Muscle layer of duodenum (tissue), 2 donors: Measurements from ENCODE around the gene RHOF.
"Not testable (repeated sequence)": the region's sequence is repeated elsewhere in the genome, so short reads cannot be mapped to it uniquely, and the experiment has no call there.

Source experiments
- H3K27ac ChIP-seq: one replicate; pipeline ENCODE4 v1.7.0; 2013; ENCODE audit warnings: mild to moderate bottlenecking, low read length
- H3K27me3 ChIP-seq: one replicate; pipeline ENCODE4 v1.7.0; 2013; ENCODE audit warnings: low read depth, mild to moderate bottlenecking, control low read depth, low read length
- H3K36me3 ChIP-seq, 2 donors: one replicate each; pipeline ENCODE4 v1.7.0; 2013; ENCODE audit warnings: low read length in 2 of 2, control low read depth in 1 of 2, mild to moderate bottlenecking in 1 of 2; ENCODE audit not compliant: insufficient read depth in 2 of 2, control insufficient read depth in 1 of 2
- H3K4me1 ChIP-seq, 2 donors: one replicate each; pipeline ENCODE4 v1.7.0; 2013; ENCODE audit warnings: low read length in 2 of 2, mild to moderate bottlenecking in 2 of 2, control low read depth in 1 of 2, moderate library complexity in 1 of 2; ENCODE audit not compliant: insufficient read depth in 2 of 2, control insufficient read depth in 1 of 2
- H3K4me3 ChIP-seq, 2 donors: one replicate each; pipeline ENCODE4 v1.7.0; 2013; ENCODE audit warnings: low read length in 2 of 2, low read depth in 1 of 2, mild to moderate bottlenecking in 1 of 2
- H3K9me3 ChIP-seq, 2 donors: one replicate each; pipeline ENCODE4 v1.7.0; 2013; ENCODE audit warnings: low read length in 2 of 2, control low read depth in 1 of 2, mild to moderate bottlenecking in 1 of 2; ENCODE audit not compliant: control insufficient read depth in 1 of 2
- donor health status: healthy.

RHOF gene

DNA sequence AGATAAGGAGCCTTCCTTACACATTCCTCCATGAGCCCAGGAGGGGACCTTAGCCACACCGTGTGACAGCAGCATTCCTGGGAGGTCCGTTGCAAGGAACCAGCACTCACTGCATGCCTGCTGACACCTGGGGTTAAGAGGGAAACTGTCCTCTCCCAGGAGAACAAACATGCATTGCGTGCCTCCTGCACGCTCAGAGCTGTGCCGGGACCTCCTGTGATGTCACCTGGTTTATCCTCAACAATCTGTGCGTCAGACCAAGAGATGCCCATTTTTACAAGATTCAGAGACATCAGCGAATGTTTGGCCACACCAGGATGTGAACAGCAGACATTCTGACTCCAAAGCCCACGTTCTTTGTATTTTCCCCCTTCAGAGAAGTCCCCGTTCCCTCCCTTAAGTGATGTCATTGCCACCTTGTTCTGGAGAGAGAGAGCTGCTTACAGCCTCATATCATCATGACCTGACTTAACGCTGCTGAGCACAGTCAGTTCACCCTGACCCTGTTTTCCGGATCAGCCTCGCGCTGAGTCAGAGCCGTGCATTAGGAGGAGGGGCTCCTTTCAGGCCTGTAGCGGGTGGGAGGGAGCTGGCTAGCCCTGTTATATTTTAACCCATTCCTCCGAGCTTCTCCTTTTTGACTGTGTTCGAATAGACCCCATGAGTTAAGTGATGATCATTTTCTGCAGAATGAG is 44.8 kb downstream of the RHOF start:
- peaks cover 0 to 14% of the 10 kb centered on the region in 2 donors for H3K36me3 ChIP-seq
- H3K27ac ChIP-seq = no peak overlapping the region
- no peaks in the 10 kb centered on the region for H3K4me1 ChIP-seq

DNA sequence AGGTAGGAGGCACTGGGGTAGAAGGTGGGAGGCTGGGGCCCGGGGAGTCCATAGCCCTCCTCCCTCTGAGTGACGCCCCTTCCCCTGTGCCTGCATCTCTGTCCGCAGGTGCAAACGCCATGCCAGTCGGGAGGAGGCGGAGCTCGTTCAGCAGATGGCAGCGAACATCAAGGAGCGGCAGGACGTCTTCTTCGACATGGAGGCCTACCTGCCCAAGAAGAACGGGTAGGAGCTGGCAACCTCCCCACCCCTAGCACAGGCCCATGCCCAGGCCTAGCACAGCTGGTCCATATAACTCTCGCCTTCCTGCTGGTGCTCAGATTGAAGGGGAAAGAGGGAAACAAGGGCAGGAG is 45.3 kb downstream of the RHOF start:
- no peak overlapping the region for H3K27ac ChIP-seq
- no peak overlapping the region for H3K4me3 ChIP-seq
- H3K4me1 ChIP-seq = no peaks in the 10 kb centered on the region
- H3K27me3 ChIP-seq = no peaks in the 10 kb centered on the region
- no peaks in the 10 kb centered on the region for H3K9me3 ChIP-seq
- peaks cover 0 to 14% of the 10 kb centered on the region in 2 donors for H3K36me3 ChIP-seq

More for the DNA sequence above, 44.8 kb downstream of the RHOF start:
- Histone ChIP-seq H3K9me3 (no peaks in the 10 kb centered on the region), H3K4me3 (no peak overlapping the region), H3K27me3 (no peaks in the 10 kb centered on the region)

DNA sequence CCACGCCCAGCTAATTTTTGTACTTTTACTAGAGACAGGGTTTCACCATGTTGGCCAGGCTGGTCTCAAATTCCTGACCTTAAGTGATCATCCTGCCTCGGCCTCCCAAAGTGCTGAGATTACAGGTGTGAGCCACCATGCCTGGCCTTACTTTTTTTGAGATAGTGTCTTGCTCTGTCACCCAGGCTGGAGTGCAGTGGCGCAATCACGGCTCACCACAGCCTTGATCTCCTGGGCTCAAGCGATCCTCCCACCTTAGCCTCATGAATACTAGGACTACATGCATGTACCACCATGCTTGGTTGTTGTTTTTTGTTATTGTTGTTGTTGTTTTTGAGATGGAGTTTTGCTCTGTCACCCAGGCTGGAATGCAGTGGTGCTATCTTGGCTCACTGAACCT is 47.9 kb downstream of the RHOF start:
- not testable (repeated sequence) for H3K4me3 ChIP-seq, H3K27me3 ChIP-seq, H3K4me1 ChIP-seq, H3K27ac ChIP-seq, H3K9me3 ChIP-seq
- H3K36me3 ChIP-seq = peaks cover 0 to 11% of the 10 kb centered on the region in 2 donors

DNA sequence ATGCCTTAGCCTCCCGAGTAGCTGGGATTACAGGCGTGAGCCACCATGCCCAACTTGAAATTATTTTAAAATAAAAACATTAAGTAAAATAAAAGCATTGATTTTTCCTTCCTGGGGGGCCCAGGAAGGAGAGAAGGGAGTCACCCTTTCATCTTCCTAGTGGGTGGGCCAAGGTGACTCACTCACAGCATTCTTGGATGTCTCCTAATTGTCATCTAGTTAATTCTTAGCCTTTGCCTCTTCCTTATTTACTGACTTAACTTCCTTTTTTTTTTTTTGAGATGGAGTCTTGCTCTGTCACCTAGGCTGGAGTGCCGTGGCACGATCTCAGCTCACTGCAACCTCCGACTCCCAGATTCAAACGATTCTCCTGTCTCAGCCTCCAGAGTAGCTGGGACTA is 51.7 kb downstream of the RHOF start:
- Histone ChIP-seq H3K4me3 (no peak overlapping the region), H3K27ac (no peak overlapping the region), H3K36me3 (peaks cover 0 to 5% of the 10 kb centered on the region in 2 donors), H3K9me3 (no peaks in the 10 kb centered on the region), H3K27me3 (no peaks in the 10 kb centered on the region), H3K4me1 (no peaks in the 10 kb centered on the region)

DNA sequence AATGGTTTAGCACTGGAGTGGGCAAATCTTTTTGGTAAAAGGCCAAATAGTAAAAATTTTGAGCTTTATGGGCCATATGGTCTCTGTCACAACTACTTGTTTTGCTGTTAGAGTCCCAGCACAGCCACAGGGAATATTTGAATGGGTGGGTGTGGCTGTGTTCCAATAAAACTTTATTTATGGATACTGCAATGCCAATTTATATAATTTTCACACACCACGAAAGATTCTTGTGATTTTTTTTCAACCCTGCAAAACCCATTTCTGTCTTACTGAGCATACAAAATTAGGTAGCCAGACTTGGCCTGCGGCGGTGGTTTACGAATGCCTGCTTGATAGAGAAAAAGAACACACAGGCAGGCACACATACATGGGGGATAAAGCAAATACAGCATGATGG is 52.6 kb downstream of the RHOF start:
- peaks cover 0 to 5% of the 10 kb centered on the region in 2 donors for H3K36me3 ChIP-seq
- no peak overlapping the region for H3K4me3 ChIP-seq
- H3K27me3 ChIP-seq = no peaks in the 10 kb centered on the region
- no peaks in the 10 kb centered on the region for H3K9me3 ChIP-seq
- H3K27ac ChIP-seq = no peak overlapping the region
- H3K4me1 ChIP-seq = no peaks in the 10 kb centered on the region

DNA sequence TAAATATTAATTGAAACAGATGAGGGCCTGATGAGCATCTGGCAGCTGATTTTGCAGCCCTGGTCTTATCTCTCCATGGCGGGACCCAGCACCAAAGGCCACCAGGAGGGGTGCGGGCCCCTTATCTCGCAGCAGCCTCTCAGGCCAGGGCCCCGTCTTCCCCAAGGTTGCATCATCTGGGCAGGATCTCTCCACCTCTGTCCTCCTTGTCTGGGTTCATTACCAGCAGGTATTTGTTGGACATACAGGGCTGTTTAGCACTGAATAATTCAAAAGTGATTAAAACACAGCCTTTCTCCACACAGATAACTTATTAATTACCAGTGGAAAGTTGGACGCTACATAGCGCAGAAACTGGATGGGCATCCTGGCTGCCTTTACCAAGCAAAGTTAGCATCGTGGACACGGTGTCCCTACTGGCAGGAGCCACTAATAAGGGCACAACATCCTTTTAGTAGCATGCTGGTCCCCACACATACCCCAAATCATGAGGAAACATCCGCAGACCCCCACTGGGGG is 55.1 kb downstream of the RHOF start:
- Histone ChIP-seq H3K27me3 (no peaks in the 10 kb centered on the region), H3K27ac (no peak overlapping the region)

DNA sequence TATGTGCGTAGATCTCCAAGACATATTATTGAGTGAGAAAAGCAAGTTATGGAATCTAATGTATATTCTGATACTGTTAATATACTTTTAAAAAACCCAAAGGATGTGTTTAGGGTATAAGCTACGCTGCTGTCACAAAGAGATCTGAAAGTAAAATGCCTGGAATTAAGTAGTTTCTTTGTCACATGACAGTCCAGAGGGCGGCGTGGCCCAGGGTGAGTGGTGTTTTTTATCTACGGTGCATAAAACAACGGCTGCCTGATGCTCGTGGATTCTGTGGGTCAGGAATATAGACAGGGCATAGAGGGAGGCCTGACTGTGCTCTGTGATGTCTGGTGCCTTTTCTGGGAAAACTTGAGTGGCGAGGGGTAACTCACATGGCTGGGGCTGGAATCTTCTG is 59.6 kb downstream of the RHOF start:
- H3K9me3 ChIP-seq = no peaks in the 10 kb centered on the region
- H3K27ac ChIP-seq = no peak overlapping the region
- no peaks in the 10 kb centered on the region for H3K4me1 ChIP-seq
- no peaks in the 10 kb centered on the region for H3K36me3 ChIP-seq
- H3K4me3 ChIP-seq = no peak overlapping the region
- no peaks in the 10 kb centered on the region for H3K27me3 ChIP-seq

More for the DNA sequence above, 55.1 kb downstream of the RHOF start:
- no peaks in the 10 kb centered on the region for H3K9me3 ChIP-seq
- no peak overlapping the region for H3K4me3 ChIP-seq
- H3K4me1 ChIP-seq = no peaks in the 10 kb centered on the region
- no peaks in the 10 kb centered on the region for H3K36me3 ChIP-seq

DNA sequence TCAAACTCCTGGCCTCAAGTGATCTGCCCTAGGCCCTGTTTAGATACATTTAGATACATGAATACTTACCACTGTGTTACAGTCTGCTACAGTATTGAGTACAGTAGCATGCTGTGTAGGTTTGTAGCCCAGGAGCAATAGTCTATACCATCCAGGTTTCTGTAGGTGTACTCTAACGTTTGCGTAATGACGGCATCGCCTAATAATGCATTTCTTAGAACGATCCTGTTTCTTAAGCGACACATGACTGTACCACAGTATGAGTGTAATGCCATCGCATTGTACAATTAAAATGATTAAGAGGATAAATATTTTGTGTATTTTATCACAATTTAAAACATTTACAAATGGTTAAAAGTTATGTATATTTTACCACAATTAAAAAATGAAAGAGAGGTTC is 62.0 kb downstream of the RHOF start:
- Histone ChIP-seq H3K27ac (no peak overlapping the region), H3K36me3 (no peaks in the 10 kb centered on the region), H3K27me3 (no peaks in the 10 kb centered on the region), H3K4me3 (no peak overlapping the region), H3K9me3 (no peaks in the 10 kb centered on the region), H3K4me1 (no peaks in the 10 kb centered on the region)

DNA sequence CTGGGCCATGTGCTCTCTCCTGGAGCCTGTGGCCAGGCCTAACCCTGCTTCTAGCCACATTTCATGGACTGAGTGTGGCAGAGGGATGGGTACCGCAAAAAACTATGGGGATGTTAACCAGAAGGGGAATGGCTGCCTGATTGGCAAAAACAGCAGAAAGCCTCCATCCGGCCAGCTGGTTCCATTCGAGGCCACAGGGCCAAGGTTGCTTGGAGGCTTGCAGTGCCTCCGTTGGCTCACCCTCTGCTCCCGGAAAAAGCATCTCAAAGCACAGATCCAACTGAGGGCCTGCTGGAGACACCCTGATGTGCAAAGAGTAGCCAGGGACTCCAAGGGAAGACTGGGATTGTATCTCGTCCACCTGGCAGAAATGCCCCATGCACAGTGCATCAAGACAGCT is 64.5 kb downstream of the RHOF start:
- Histone ChIP-seq H3K4me3 (no peak overlapping the region), H3K36me3 (no peaks in the 10 kb centered on the region), H3K27ac (no peak overlapping the region), H3K27me3 (no peaks in the 10 kb centered on the region), H3K9me3 (no peaks in the 10 kb centered on the region), H3K4me1 (no peaks in the 10 kb centered on the region)
